Measurements from ENCODE around the gene BCO2. TPM values are rescaled to one million over a fixed set of nuclear protein-coding genes. Genes with fewer than 3 reads are reported as not detected.

The BCO2 gene
- total and polyA plus RNA-seq, 7 donors, result 3.5 to 42.4 (median 5.7) TPM

DNA sequence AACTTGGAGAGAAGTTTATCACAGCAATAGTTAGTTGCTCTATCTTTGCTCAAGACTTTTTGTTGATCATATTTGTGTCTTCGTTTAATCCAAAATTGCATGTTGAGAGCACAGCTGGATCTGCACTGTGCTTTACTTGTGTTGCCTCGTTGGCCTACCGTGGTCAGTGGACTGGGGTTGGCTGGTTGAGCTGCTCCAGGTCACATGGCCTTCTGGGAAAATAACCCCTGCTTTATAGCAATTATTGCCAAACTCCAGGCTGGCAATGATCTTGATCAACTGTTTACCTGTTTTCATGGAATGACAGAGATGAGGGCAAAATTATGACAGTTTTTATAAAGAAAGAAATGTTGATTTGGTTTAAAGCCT is 91.1 kb downstream of the BCO2 start:
- 64 to 70% (median 68%) methylated on average over 3 of the region's 3 CpGs for WGBS, 3 donors
- Histone ChIP-seq H3K27ac (no peak overlapping the region), H3K36me3 (ENCODE audit: insufficient read depth in 1 of 2, low read depth in 1 of 2) (no peaks in the 10 kb centered on the region), H3K4me3 (no peak overlapping the region), H3K9me3 (no peaks in the 10 kb centered on the region), H3K4me1 (no peaks in the 10 kb centered on the region), H3K27me3 (ENCODE audit: insufficient read depth in 3 of 3, low read length in 2 of 3) (no peaks in the 10 kb centered on the region)
- no peak for ATAC-seq
- DNase-seq, result no peak
- TF ChIP-seq CTCF (IDR thresholded peaks at IDR 0.05), result no peak
- intact Hi-C loops (cut with DNase I), result no loop called here

GRCh38 chr11:112267188-112267591 is 91.9 kb downstream of the BCO2 start:
- Histone ChIP-seq H3K36me3 (ENCODE audit: insufficient read depth in 1 of 2, low read depth in 1 of 2) (no peaks in the 10 kb centered on the region), H3K4me3 (no peak overlapping the region), H3K27me3 (ENCODE audit: insufficient read depth in 3 of 3, low read length in 2 of 3) (no peaks in the 10 kb centered on the region), H3K9me3 (no peaks in the 10 kb centered on the region), H3K27ac (no peak overlapping the region), H3K4me1 (no peaks in the 10 kb centered on the region)
- 41 to 51% (median 42%) methylated on average over 5 of the region's 5 CpGs for WGBS, 3 donors
- no peak for TF ChIP-seq CTCF (IDR thresholded peaks at IDR 0.05)
- ATAC-seq (no peak), DNase-seq (no peak)
- intact Hi-C loops (cut with DNase I), result no loop called here

DNA sequence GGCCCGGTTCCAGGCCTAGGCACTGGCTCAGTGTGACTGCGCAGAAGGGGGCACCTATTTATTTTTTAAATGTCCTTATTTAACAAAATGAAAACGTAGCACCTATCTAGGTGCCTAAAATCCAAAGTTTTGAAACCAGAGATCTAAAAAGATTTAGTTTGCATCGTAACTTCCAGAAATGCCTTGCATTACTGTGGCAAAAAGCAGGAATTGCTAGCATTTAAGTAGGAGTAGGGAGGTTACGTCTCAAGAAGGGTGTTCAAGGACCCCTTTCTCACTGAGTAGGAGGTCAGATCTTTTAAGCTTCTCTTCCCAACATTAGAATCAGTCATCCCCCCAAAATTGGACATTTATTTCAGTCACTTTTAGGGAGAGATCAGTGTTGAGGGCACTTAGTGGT is 93.1 kb downstream of the BCO2 start:
- H3K27ac ChIP-seq, result no peak overlapping the region
- WGBS, 3 donors, result 76 to 92% (median 92%) methylated on average over 5 of the region's 5 CpGs
- DNase-seq (no peak), ATAC-seq (no peak)
- TF ChIP-seq CTCF (IDR thresholded peaks at IDR 0.05), result no peak
- no peaks in the 10 kb centered on the region for H3K36me3 ChIP-seq (ENCODE audit: insufficient read depth in 1 of 2, low read depth in 1 of 2)
- no peak overlapping the region for H3K4me3 ChIP-seq
- no peaks in the 10 kb centered on the region for H3K4me1 ChIP-seq
- intact Hi-C loops (cut with DNase I), result no loop called here
- H3K9me3 ChIP-seq, result no peaks in the 10 kb centered on the region
- no peaks in the 10 kb centered on the region for H3K27me3 ChIP-seq (ENCODE audit: insufficient read depth in 3 of 3, low read length in 2 of 3)

Other genes with a start within 250 kb of the BCO2 start
- gene DIXDC1, start 238.2 kb upstream of the BCO2 start, total RNA-seq, result 10 to 100 TPM in 2 of 4 donors, 1 to 10 TPM in 2; 4.5 to 12.9 (median 9.6) TPM
- 1 to 10 TPM; 1.4 to 4.9 (median 2.6) TPM for gene DIXDC1, start 238.2 kb upstream of the BCO2 start, polyA plus RNA-seq
- 100 to 1,000 TPM in 1 of 4 donors, 10 to 100 TPM in 3; 61.2 to 167 (median 87.7) TPM for gene DLAT, start 150.1 kb upstream of the BCO2 start, total RNA-seq
- 10 to 100 TPM; 49.8 to 96.8 (median 56.7) TPM for gene DLAT, start 150.1 kb upstream of the BCO2 start, polyA plus RNA-seq
- 1 to 10 TPM in 2 of 4 donors, under 1 TPM in 2; 0.49 to 1.3 (median 0.97) TPM for gene PIH1D2, start 101.5 kb upstream of the BCO2 start, total RNA-seq
- gene PIH1D2, start 101.5 kb upstream of the BCO2 start, polyA plus RNA-seq, result 1 to 10 TPM; 1.2 to 3.0 (median 1.8) TPM
- 10 to 100 TPM in 2 of 4 donors, 1 to 10 TPM in 2; 9.3 to 13.8 (median 10.8) TPM for gene NKAPD1, start 101.2 kb upstream of the BCO2 start, total RNA-seq
- 10 to 100 TPM in 1 of 3 donors, 1 to 10 TPM in 2; 8.5 to 21.6 (median 9.0) TPM for gene NKAPD1, start 101.2 kb upstream of the BCO2 start, polyA plus RNA-seq
- 100 to 1,000 TPM in 1 of 4 donors, 10 to 100 TPM in 3; 86.6 to 105 (median 90.6) TPM for gene TIMM8B, start 88.8 kb upstream of the BCO2 start, total RNA-seq
- gene TIMM8B, start 88.8 kb upstream of the BCO2 start, polyA plus RNA-seq, result 100 to 1,000 TPM in 2 of 3 donors, 10 to 100 TPM in 1; 84.3 to 152 (median 120) TPM
- 100 to 1,000 TPM; 168 to 264 (median 192) TPM for gene SDHD, start 88.6 kb upstream of the BCO2 start, total RNA-seq
- gene SDHD, start 88.6 kb upstream of the BCO2 start, polyA plus RNA-seq, result 100 to 1,000 TPM; 219 to 256 (median 234) TPM
- gene IL18, start 11.4 kb upstream of the BCO2 start, total RNA-seq, result 10 to 100 TPM in 2 of 4 donors, 1 to 10 TPM in 2; 3.0 to 66.4 (median 10.4) TPM
- gene IL18, start 11.4 kb upstream of the BCO2 start, polyA plus RNA-seq, result 10 to 100 TPM in 1 of 3 donors, 1 to 10 TPM in 1, under 1 TPM in 1; 0.86 to 13.0 (median 1.2) TPM
- under 1 TPM in 1 of 4 donors, not detected in 3; 0.48 TPM for gene TEX12, start 8.1 kb upstream of the BCO2 start, total RNA-seq
- gene TEX12, start 8.1 kb upstream of the BCO2 start, polyA plus RNA-seq, result under 1 TPM; 0.28 to 0.35 (median 0.33) TPM
- 10 to 100 TPM; 26.5 to 47.8 (median 43.7) TPM for gene PTS, start 50.9 kb downstream of the BCO2 start, total RNA-seq
- gene PTS, start 50.9 kb downstream of the BCO2 start, polyA plus RNA-seq, result 10 to 100 TPM; 59.0 to 83.6 (median 71.6) TPM
- not detected for gene PLET1, start 85.3 kb downstream of the BCO2 start, total RNA-seq
- gene PLET1, start 85.3 kb downstream of the BCO2 start, polyA plus RNA-seq, result not detected

Measured in psoas muscle (tissue), 8 donors.